NCI-H345 treated with DMSO at 0.1 percent for 48 hours (cell line): Measurements from ENCODE around the gene GNAO1.

Experiments used
- DNase-seq: peaks from one replicate; lab custom pipeline; 2025; ENCODE audit not compliant: unreplicated experiment; lab: John Stamatoyannopoulos, UW

Gene GNAO1

GRCh38 chr16:56347166-56347565 lies 155.9 kb downstream of the GNAO1 start:
- DNase-seq = no peak

GRCh38 chr16:56347670-56348069 lies 156.4 kb downstream of the GNAO1 start:
- no peak for DNase-seq

GRCh38 chr16:56348168-56349085 lies 157.1 kb downstream of the GNAO1 start:
- DNase-seq = peak; percentile 98

GRCh38 chr16:56349086-56349415 lies 157.8 kb downstream of the GNAO1 start:
- no peak for DNase-seq

- DNase-seq = no peak
These were observed 158.4 kb downstream of the GNAO1 start for GRCh38 chr16:56349711-56350161.

GRCh38 chr16:56350491-56351405 lies 159.5 kb downstream of the GNAO1 start:
- no peak for DNase-seq

GRCh38 chr16:56351481-56351880 lies 160.2 kb downstream of the GNAO1 start:
- DNase-seq = no peak

- DNase-seq = no peak
These were observed 161.2 kb downstream of the GNAO1 start for GRCh38 chr16:56352351-56353053.

- no peak for DNase-seq
These were observed 162.0 kb downstream of the GNAO1 start for GRCh38 chr16:56353054-56353921.

- no peak for DNase-seq
These were observed 162.7 kb downstream of the GNAO1 start for GRCh38 chr16:56354016-56354415.

GRCh38 chr16:56354746-56355145 lies 163.5 kb downstream of the GNAO1 start:
- DNase-seq = no peak

GRCh38 chr16:56355221-56355620 lies 163.9 kb downstream of the GNAO1 start:
- no peak for DNase-seq

GRCh38 chr16:56355786-56356275 lies 164.5 kb downstream of the GNAO1 start:
- DNase-seq = no peak

GRCh38 chr16:56356276-56357240 lies 165.3 kb downstream of the GNAO1 start:
- DNase-seq = no peak

- DNase-seq = no peak
These were observed 166.0 kb downstream of the GNAO1 start for GRCh38 chr16:56357241-56357764.

- no peak for DNase-seq
These were observed 166.6 kb downstream of the GNAO1 start for GRCh38 chr16:56357765-56358322.

GRCh38 chr16:56360117-56361008 lies 169.1 kb downstream of the GNAO1 start:
- no peak for DNase-seq
